ENCODE data around the gene ITPR1.

ITPR1 gene

GRCh38 chr3:4855676-4856075 is 362.5 kb downstream of the ITPR1 start:
- Histone ChIP-seq H3K9me3 (ENCODE audit: control extremely low read depth in 1 of 5, control insufficient read depth in 4 of 5, insufficient read depth in 2 of 5, low read depth in 1 of 5, low read length in 4 of 5) (peaks cover 0 to 4% (median 0%) of the 10 kb centered on the region in 5 experiments), H3K36me3 (ENCODE audit: control insufficient read depth in 4 of 4, insufficient read depth in 4 of 4, low read length in 3 of 4) (no peaks in the 10 kb centered on the region), H3K4me1 (ENCODE audit: control extremely low read depth in 1 of 4, control insufficient read depth in 4 of 4, insufficient read depth in 4 of 4, low read length in 3 of 4) (peaks cover 14 to 54% (median 41%) of the 10 kb centered on the region in 4 experiments), H3K27me3 (replicated peaks in 2 of 5; ENCODE audit: control insufficient read depth in 4 of 5, insufficient read depth in 5 of 5, low read length in 4 of 5) (no peaks in the 10 kb centered on the region), H3K27ac (ENCODE audit: insufficient read depth in 1 of 2, low read depth in 1 of 2, low read length in 2 of 2, poor library complexity in 1 of 2, severe bottlenecking in 2 of 2) (no peak overlapping the region), H3K4me3 (ENCODE audit: control insufficient read depth in 1 of 7, extremely low read depth in 1 of 7, insufficient read depth in 4 of 7, low read depth in 2 of 7, low read length in 6 of 7) (no peak overlapping the region)
- ChIA-PET POLR2A (no interaction called here), CTCF (interaction anchor here (1.0 to 1.4 kb wide), 4 partner anchors 9 to 21 kb away, joined by 3 to 5 read pairs (median 3); no protein-coding TSS in a partner anchor)
- peak; percentile 52 to 83 (median 77) for DNase-seq
- WGBS (ENCODE audit: insufficient coverage) = 19% methylated on average over 3 of the region's 5 CpGs

DNA sequence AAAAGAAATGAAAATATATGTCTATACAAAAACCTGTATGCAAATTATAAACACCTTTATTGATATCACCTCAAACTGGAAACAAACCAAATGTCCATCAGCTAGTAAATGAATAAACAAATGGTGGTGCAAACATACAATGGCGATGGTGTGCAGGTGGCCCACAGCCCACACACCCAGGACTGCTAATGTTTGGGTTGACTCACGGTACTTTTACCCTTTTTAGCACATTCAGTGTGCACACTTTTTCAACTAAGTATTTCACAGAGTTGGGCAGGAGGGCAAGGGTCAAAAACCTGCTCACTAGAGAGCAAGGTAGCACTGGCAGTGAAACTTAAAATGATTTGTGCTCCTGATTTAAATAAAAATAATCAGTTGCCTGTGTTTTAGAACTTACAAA is 363.0 kb downstream of the ITPR1 start:
- ChIA-PET POLR2A (no interaction called here), CTCF (no interaction called here)
- no peak for DNase-seq
- Histone ChIP-seq H3K9me3 (ENCODE audit: control extremely low read depth in 1 of 5, control insufficient read depth in 4 of 5, insufficient read depth in 2 of 5, low read depth in 1 of 5, low read length in 4 of 5) (peaks cover 0 to 7% (median 2%) of the 10 kb centered on the region in 5 experiments), H3K4me1 (ENCODE audit: control extremely low read depth in 1 of 4, control insufficient read depth in 4 of 4, insufficient read depth in 4 of 4, low read length in 3 of 4) (peaks cover 9 to 49% (median 37%) of the 10 kb centered on the region in 4 experiments), H3K4me3 (ENCODE audit: control insufficient read depth in 1 of 7, extremely low read depth in 1 of 7, insufficient read depth in 4 of 7, low read depth in 2 of 7, low read length in 6 of 7) (no peak overlapping the region), H3K36me3 (ENCODE audit: control insufficient read depth in 4 of 4, insufficient read depth in 4 of 4, low read length in 3 of 4) (no peaks in the 10 kb centered on the region), H3K27ac (ENCODE audit: insufficient read depth in 1 of 2, low read depth in 1 of 2, low read length in 2 of 2, poor library complexity in 1 of 2, severe bottlenecking in 2 of 2) (no peak overlapping the region), H3K27me3 (replicated peaks in 2 of 5; ENCODE audit: control insufficient read depth in 4 of 5, insufficient read depth in 5 of 5, low read length in 4 of 5) (no peaks in the 10 kb centered on the region)
- WGBS (ENCODE audit: insufficient coverage) = no CpG with 5 or more reads among the region's 2 CpGs

- WGBS (ENCODE audit: insufficient coverage) = 100% methylated on average over 4 of the region's 4 CpGs
- no peak overlapping the region for H3K4me3 ChIP-seq (ENCODE audit: control insufficient read depth in 1 of 7, extremely low read depth in 1 of 7, insufficient read depth in 4 of 7, low read depth in 2 of 7, low read length in 6 of 7)
- H3K27ac ChIP-seq (ENCODE audit: insufficient read depth in 1 of 2, low read depth in 1 of 2, low read length in 2 of 2, poor library complexity in 1 of 2, severe bottlenecking in 2 of 2) = no peak overlapping the region
- no peak for DNase-seq
- peaks cover 0 to under 1% (median 0%) of the 10 kb centered on the region in 4 experiments for H3K36me3 ChIP-seq (ENCODE audit: control insufficient read depth in 4 of 4, insufficient read depth in 4 of 4, low read length in 3 of 4)
- H3K9me3 ChIP-seq (ENCODE audit: control extremely low read depth in 1 of 5, control insufficient read depth in 4 of 5, insufficient read depth in 2 of 5, low read depth in 1 of 5, low read length in 4 of 5) = peaks cover 0 to 10% (median 4%) of the 10 kb centered on the region in 5 experiments
- CTCF ChIA-PET = no interaction called here
- POLR2A ChIA-PET = no interaction called here
- H3K27me3 ChIP-seq (replicated peaks in 2 of 5; ENCODE audit: control insufficient read depth in 4 of 5, insufficient read depth in 5 of 5, low read length in 4 of 5) = no peaks in the 10 kb centered on the region
- H3K4me1 ChIP-seq (ENCODE audit: control extremely low read depth in 1 of 4, control insufficient read depth in 4 of 4, insufficient read depth in 4 of 4, low read length in 3 of 4) = peaks cover 9 to 48% (median 35%) of the 10 kb centered on the region in 4 experiments
Observed at GRCh38 chr3:4856564-4856963, 363.4 kb downstream of the ITPR1 start.

GRCh38 chr3:4856986-4857385 is 363.8 kb downstream of the ITPR1 start:
- Histone ChIP-seq H3K9me3 (ENCODE audit: control extremely low read depth in 1 of 5, control insufficient read depth in 4 of 5, insufficient read depth in 2 of 5, low read depth in 1 of 5, low read length in 4 of 5) (peaks cover 0 to 14% (median 6%) of the 10 kb centered on the region in 5 experiments), H3K4me1 (ENCODE audit: control extremely low read depth in 1 of 4, control insufficient read depth in 4 of 4, insufficient read depth in 4 of 4, low read length in 3 of 4) (peaks cover 9 to 48% (median 35%) of the 10 kb centered on the region in 4 experiments), H3K27ac (ENCODE audit: insufficient read depth in 1 of 2, low read depth in 1 of 2, low read length in 2 of 2, poor library complexity in 1 of 2, severe bottlenecking in 2 of 2) (no peak overlapping the region), H3K27me3 (replicated peaks in 2 of 5; ENCODE audit: control insufficient read depth in 4 of 5, insufficient read depth in 5 of 5, low read length in 4 of 5) (no peaks in the 10 kb centered on the region), H3K36me3 (ENCODE audit: control insufficient read depth in 4 of 4, insufficient read depth in 4 of 4, low read length in 3 of 4) (peaks cover 0 to 4% (median 0%) of the 10 kb centered on the region in 4 experiments), H3K4me3 (ENCODE audit: control insufficient read depth in 1 of 7, extremely low read depth in 1 of 7, insufficient read depth in 4 of 7, low read depth in 2 of 7, low read length in 6 of 7) (no peak overlapping the region)
- 60% methylated on average over 4 of the region's 5 CpGs for WGBS (ENCODE audit: insufficient coverage)
- CTCF ChIA-PET = no interaction called here
- POLR2A ChIA-PET = no interaction called here
- DNase-seq = no peak

DNA sequence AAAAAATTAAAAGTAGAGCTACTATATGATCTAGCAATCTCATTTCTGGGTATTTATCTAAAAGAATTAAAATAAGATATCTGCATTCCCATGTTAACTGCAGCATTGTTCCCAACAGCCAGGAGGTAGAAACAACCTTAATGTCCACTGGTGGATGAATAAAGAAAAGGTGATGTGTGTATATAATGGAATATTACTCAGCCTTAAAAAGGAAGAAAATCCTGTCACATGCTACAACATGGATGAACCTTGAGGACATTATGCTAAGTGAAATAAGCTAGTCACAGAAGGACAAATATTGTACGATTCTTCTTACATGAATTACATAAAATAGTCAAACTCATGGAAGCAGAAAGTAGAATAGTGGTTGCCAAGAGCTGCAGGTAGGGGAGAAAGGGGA is 366.6 kb downstream of the ITPR1 start:
- WGBS (ENCODE audit: insufficient coverage) = no CpG with 5 or more reads among the region's 1 CpG
- peaks cover 2 to 22% (median 6%) of the 10 kb centered on the region in 5 experiments for H3K9me3 ChIP-seq (ENCODE audit: control extremely low read depth in 1 of 5, control insufficient read depth in 4 of 5, insufficient read depth in 2 of 5, low read depth in 1 of 5, low read length in 4 of 5)
- H3K27me3 ChIP-seq (replicated peaks in 2 of 5; ENCODE audit: control insufficient read depth in 4 of 5, insufficient read depth in 5 of 5, low read length in 4 of 5) = no peaks in the 10 kb centered on the region
- H3K4me3 ChIP-seq (ENCODE audit: control insufficient read depth in 1 of 7, extremely low read depth in 1 of 7, insufficient read depth in 4 of 7, low read depth in 2 of 7, low read length in 6 of 7) = no peak overlapping the region
- ChIA-PET CTCF (interaction anchor here (1.2 kb wide), 1 partner anchor 15 kb away, joined by 3 read pairs; no protein-coding TSS in a partner anchor), POLR2A (no interaction called here)
- H3K27ac ChIP-seq (ENCODE audit: insufficient read depth in 1 of 2, low read depth in 1 of 2, low read length in 2 of 2, poor library complexity in 1 of 2, severe bottlenecking in 2 of 2) = no peak overlapping the region
- DNase-seq = no peak
- peaks cover 2 to 25% (median 15%) of the 10 kb centered on the region in 4 experiments for H3K4me1 ChIP-seq (ENCODE audit: control extremely low read depth in 1 of 4, control insufficient read depth in 4 of 4, insufficient read depth in 4 of 4, low read length in 3 of 4)
- H3K36me3 ChIP-seq (ENCODE audit: control insufficient read depth in 4 of 4, insufficient read depth in 4 of 4, low read length in 3 of 4) = peaks cover 0 to 4% (median 0%) of the 10 kb centered on the region in 4 experiments

DNA sequence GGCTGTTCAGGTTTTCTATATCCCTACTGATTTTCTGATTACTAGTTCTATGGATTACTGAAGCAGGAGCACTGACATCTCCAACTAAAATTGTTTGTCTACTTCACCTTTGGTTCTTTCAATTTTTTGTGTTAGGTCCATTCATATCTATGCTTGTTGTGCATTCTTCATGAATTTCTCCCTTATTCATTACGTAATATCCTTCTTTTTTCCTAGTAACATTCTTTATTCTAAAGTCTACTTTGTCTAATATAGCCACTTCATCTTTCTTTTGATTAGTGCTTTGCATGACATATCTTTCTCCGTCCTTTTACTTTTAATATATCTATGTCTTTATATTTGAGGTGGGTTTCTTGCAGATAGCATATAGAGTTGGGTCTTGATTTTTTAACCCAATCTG is 369.8 kb downstream of the ITPR1 start:
- H3K4me1 ChIP-seq (ENCODE audit: control extremely low read depth in 1 of 4, control insufficient read depth in 4 of 4, insufficient read depth in 4 of 4, low read length in 3 of 4) = peaks cover 6 to 16% (median 12%) of the 10 kb centered on the region in 4 experiments
- WGBS (ENCODE audit: insufficient coverage) = no CpG with 5 or more reads among the region's 2 CpGs
- no peak for DNase-seq
- no peak overlapping the region for H3K27ac ChIP-seq (ENCODE audit: insufficient read depth in 1 of 2, low read depth in 1 of 2, low read length in 2 of 2, poor library complexity in 1 of 2, severe bottlenecking in 2 of 2)
- H3K27me3 ChIP-seq (replicated peaks in 2 of 5; ENCODE audit: control insufficient read depth in 4 of 5, insufficient read depth in 5 of 5, low read length in 4 of 5) = no peaks in the 10 kb centered on the region
- ChIA-PET POLR2A (no interaction called here), CTCF (no interaction called here)
- H3K9me3 ChIP-seq (ENCODE audit: control extremely low read depth in 1 of 5, control insufficient read depth in 4 of 5, insufficient read depth in 2 of 5, low read depth in 1 of 5, low read length in 4 of 5) = peaks cover 2 to 22% (median 6%) of the 10 kb centered on the region in 5 experiments
- no peak overlapping the region for H3K4me3 ChIP-seq (ENCODE audit: control insufficient read depth in 1 of 7, extremely low read depth in 1 of 7, insufficient read depth in 4 of 7, low read depth in 2 of 7, low read length in 6 of 7)
- H3K36me3 ChIP-seq (ENCODE audit: control insufficient read depth in 4 of 4, insufficient read depth in 4 of 4, low read length in 3 of 4) = peaks cover 0 to 4% (median 0%) of the 10 kb centered on the region in 4 experiments

GRCh38 chr3:4864503-4864902 is 371.4 kb downstream of the ITPR1 start:
- no peak for DNase-seq
- no peaks in the 10 kb centered on the region for H3K27me3 ChIP-seq (replicated peaks in 2 of 5; ENCODE audit: control insufficient read depth in 4 of 5, insufficient read depth in 5 of 5, low read length in 4 of 5)
- H3K27ac ChIP-seq (ENCODE audit: insufficient read depth in 1 of 2, low read depth in 1 of 2, low read length in 2 of 2, poor library complexity in 1 of 2, severe bottlenecking in 2 of 2) = no peak overlapping the region
- H3K4me1 ChIP-seq (ENCODE audit: control extremely low read depth in 1 of 4, control insufficient read depth in 4 of 4, insufficient read depth in 4 of 4, low read length in 3 of 4) = peaks cover 6 to 25% (median 19%) of the 10 kb centered on the region in 4 experiments
- WGBS (ENCODE audit: insufficient coverage) = no CpG with 5 or more reads among the region's 1 CpG
- peaks cover 2 to 22% (median 6%) of the 10 kb centered on the region in 5 experiments for H3K9me3 ChIP-seq (ENCODE audit: control extremely low read depth in 1 of 5, control insufficient read depth in 4 of 5, insufficient read depth in 2 of 5, low read depth in 1 of 5, low read length in 4 of 5)
- peaks cover 0 to 4% (median 0%) of the 10 kb centered on the region in 4 experiments for H3K36me3 ChIP-seq (ENCODE audit: control insufficient read depth in 4 of 4, insufficient read depth in 4 of 4, low read length in 3 of 4)
- ChIA-PET CTCF (interaction anchor here (0.6 to 1.2 kb wide), 3 partner anchors 98 to 251 kb away, joined by 3 read pairs; no protein-coding TSS in a partner anchor), POLR2A (no interaction called here)
- no peak overlapping the region for H3K4me3 ChIP-seq (ENCODE audit: control insufficient read depth in 1 of 7, extremely low read depth in 1 of 7, insufficient read depth in 4 of 7, low read depth in 2 of 7, low read length in 6 of 7)
